ENCODE data around the gene CACHD1. TPM values are rescaled to one million over a fixed set of nuclear protein-coding genes. Genes with fewer than 3 reads are reported as not detected.

The CACHD1 gene
- total RNA-seq, 1 donor from 2014 or later: 32.0 TPM

GRCh38 chr1:64466033-64466432 is 3.9 kb upstream of the CACHD1 start:
- DNase-seq: no peak
- Histone ChIP-seq H3K9me3 (no peaks in the 10 kb centered on the region), H3K27me3 (ENCODE audit: low read depth) (peaks cover 11% of the 10 kb centered on the region), H3K4me3 (no peak overlapping the region), H3K27ac (no peak overlapping the region), H3K36me3 (no peaks in the 10 kb centered on the region), H3K4me1 (peaks cover 8% of the 10 kb centered on the region)
- no peak for TF ChIP-seq CTCF (IDR thresholded peaks at IDR 0.05)
- ATAC-seq: no peak
- intact Hi-C loops (cut with DNase I): no loop called here

GRCh38 chr1:64469116-64469976 is 583 bp upstream of the CACHD1 start:
- Histone ChIP-seq H3K36me3 (no peaks in the 10 kb centered on the region), H3K4me1 (peaks cover 30% of the 10 kb centered on the region), H3K27me3 (ENCODE audit: low read depth) (peaks cover 15% of the 10 kb centered on the region), H3K4me3 (peak overlapping the region; percentile 69), H3K27ac (peak overlapping the region; percentile 66), H3K9me3 (no peaks in the 10 kb centered on the region)
- TF ChIP-seq CTCF (IDR thresholded peaks at IDR 0.05): no peak
- DNase-seq: no peak
- peak; percentile 21 to 25 for ATAC-seq
- intact Hi-C loops (cut with DNase I): no loop called here

GRCh38 chr1:64470665-64471217 is 812 bp downstream of the CACHD1 start:
- H3K4me1 ChIP-seq: peaks cover 44% of the 10 kb centered on the region
- no peak for TF ChIP-seq CTCF (IDR thresholded peaks at IDR 0.05)
- peak overlapping the region; percentile 66 for H3K27ac ChIP-seq
- ATAC-seq: peak; percentile 41 to 52
- H3K27me3 ChIP-seq (ENCODE audit: low read depth): peaks cover 15% of the 10 kb centered on the region
- no peaks in the 10 kb centered on the region for H3K36me3 ChIP-seq
- peak; percentile 54 for DNase-seq
- H3K4me3 ChIP-seq: peak overlapping the region; percentile 69
- no peaks in the 10 kb centered on the region for H3K9me3 ChIP-seq
- intact Hi-C loops (cut with DNase I): no loop called here

GRCh38 chr1:64471218-64472039 is 1.5 kb downstream of the CACHD1 start:
- DNase-seq (peak; percentile 61), ATAC-seq (peak; percentile 59 to 70)
- Histone ChIP-seq H3K4me3 (peak overlapping the region; percentile 69), H3K4me1 (peaks cover 51% of the 10 kb centered on the region), H3K27ac (peak overlapping the region; percentile 36), H3K9me3 (no peaks in the 10 kb centered on the region), H3K27me3 (ENCODE audit: low read depth) (peaks cover 15% of the 10 kb centered on the region), H3K36me3 (no peaks in the 10 kb centered on the region)
- intact Hi-C loops (cut with DNase I): no loop called here
- TF ChIP-seq CTCF (IDR thresholded peaks at IDR 0.05): no peak

GRCh38 chr1:64472040-64472376 is 2.1 kb downstream of the CACHD1 start:
- peaks cover 15% of the 10 kb centered on the region for H3K27me3 ChIP-seq (ENCODE audit: low read depth)
- no peak overlapping the region for H3K27ac ChIP-seq
- no peaks in the 10 kb centered on the region for H3K9me3 ChIP-seq
- peaks cover 57% of the 10 kb centered on the region for H3K4me1 ChIP-seq
- H3K4me3 ChIP-seq: peak overlapping the region; percentile 69
- ATAC-seq (no peak), DNase-seq (no peak)
- H3K36me3 ChIP-seq: no peaks in the 10 kb centered on the region
- TF ChIP-seq CTCF (IDR thresholded peaks at IDR 0.05): no peak
- intact Hi-C loops (cut with DNase I): no loop called here
